SK-N-SH treated with all-trans-retinoic acid at 6 μM for 48 hours (cell line): ENCODE results near the gene RFC3.

ENCODE experiments used
- ARNTL ChIP-seq: fragments of 450-650 bp; formaldehyde crosslinking; IDR thresholded peaks from 2 replicates; pipeline ENCODE4 v1.5.0; 2020; ENCODE audit warnings: low read depth, mild to moderate bottlenecking, moderate library complexity, borderline replicate concordance
- CSDC2 ChIP-seq: fragments of 250-450 bp; sonication (Bioruptor Pico); IDR thresholded peaks from 2 replicates; pipeline ENCODE4 v1.5.0; 2020; ENCODE audit warnings: mild to moderate bottlenecking, moderate library complexity
- GLIS3 ChIP-seq: fragments of 250-450 bp; sonication (Bioruptor Pico); IDR thresholded peaks from 2 replicates; pipeline ENCODE4 v1.5.0; 2020; ENCODE audit warnings: mild to moderate bottlenecking, moderate library complexity
- PPARA ChIP-seq: fragments of 250-450 bp; sonication (Bioruptor Pico); IDR thresholded peaks from 2 replicates; pipeline ENCODE4 v1.5.0; 2020; ENCODE audit warnings: mild to moderate bottlenecking, borderline replicate concordance
- RARB ChIP-seq: fragments of 250-450 bp; sonication (Bioruptor Pico); IDR thresholded peaks from 2 replicates; pipeline ENCODE4 v1.8.0; 2021; ENCODE audit warnings: mild to moderate bottlenecking, moderate library complexity
- SNAI2 ChIP-seq: fragments of 250-450 bp; sonication (Bioruptor Pico); IDR thresholded peaks from 2 replicates; pipeline ENCODE4 v1.5.0; 2020; ENCODE audit warnings: mild to moderate bottlenecking, moderate library complexity
- TCF4 ChIP-seq: fragments of 250-450 bp; sonication (Bioruptor Pico); IDR thresholded peaks from 2 replicates; pipeline ENCODE4 v1.8.0; 2021; ENCODE audit warnings: mild to moderate bottlenecking, moderate library complexity, borderline replicate concordance
- ZC3H10 ChIP-seq: fragments of 250-450 bp; sonication (Bioruptor Pico); IDR thresholded peaks from 2 replicates; pipeline ENCODE4 v1.5.1; 2021; ENCODE audit warnings: mild to moderate bottlenecking, moderate library complexity
- ZFP30 ChIP-seq: fragments of 450-650 bp; formaldehyde crosslinking; IDR thresholded peaks from 2 replicates; pipeline ENCODE4 v1.5.0; 2022; ENCODE audit warnings: mild to moderate bottlenecking, moderate library complexity
- ZNF565 ChIP-seq: fragments of 450-650 bp; formaldehyde crosslinking; conservative IDR thresholded peaks from 2 replicates; pipeline ENCODE4 v1.5.0; 2020; ENCODE audit warnings: low read depth, mild to moderate bottlenecking, moderate library complexity
- ZNF8 ChIP-seq: fragments of 450-650 bp; formaldehyde crosslinking; IDR thresholded peaks from 2 replicates; pipeline ENCODE4 v1.5.0; 2020; ENCODE audit warnings: mild to moderate bottlenecking, moderate library complexity
- TF ChIP-seq, protein P1 (sequence below): fragments of 250-450 bp; sonication (Bioruptor Pico); IDR thresholded peaks from 2 replicates; pipeline ENCODE4 v1.8.0; 2021; ENCODE audit warnings: low read depth, mild to moderate bottlenecking, moderate library complexity, borderline replicate concordance
- TF ChIP-seq, protein P2 (sequence below): fragments of 250-450 bp; sonication (Bioruptor Pico); IDR thresholded peaks from 2 replicates; pipeline ENCODE4 v1.5.0; 2020; ENCODE audit warnings: mild to moderate bottlenecking, moderate library complexity
- TF ChIP-seq, protein P3 (sequence below): fragments of 250-450 bp; sonication (Bioruptor Pico); IDR thresholded peaks from 2 replicates; pipeline ENCODE4 v1.8.0; 2020; ENCODE audit warnings: mild to moderate bottlenecking, moderate library complexity, borderline replicate concordance

DNA sequence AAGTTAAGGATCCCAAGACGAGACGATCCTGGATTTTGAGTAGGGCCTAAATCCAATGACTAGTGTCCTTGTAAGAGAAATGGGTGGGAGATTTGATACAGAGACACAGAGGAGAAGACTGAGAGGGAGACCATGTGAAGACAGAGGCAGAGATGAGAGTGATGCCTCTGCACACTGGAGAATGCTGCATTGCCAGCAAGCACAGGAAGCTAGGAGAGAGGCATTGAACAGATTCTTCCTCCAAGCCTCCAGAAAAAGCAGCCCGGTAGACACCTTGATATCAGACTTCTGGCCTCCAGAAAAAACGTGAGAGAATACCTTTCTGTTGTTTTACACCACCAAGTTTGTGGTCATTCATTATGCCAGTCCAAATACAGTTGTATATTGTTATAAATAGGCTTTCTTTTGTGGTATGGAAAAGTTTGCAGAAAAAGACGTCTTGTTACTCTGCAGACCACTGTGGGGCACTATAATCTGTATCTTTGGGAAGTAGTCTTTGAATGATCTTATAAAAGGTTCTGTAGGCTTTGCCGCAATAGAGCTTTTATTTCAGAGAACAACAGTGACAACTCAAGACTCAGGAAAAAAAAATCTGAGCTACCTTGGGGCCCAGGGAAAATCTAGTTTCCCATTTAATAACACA is 17.9 kb upstream of the RFC3 start:
- TF ChIP-seq CSDC2 (no peak), TCF4 (CRISPR knock-in tag) (no peak), ARNTL (CRISPR knock-in tag) (no peak), GLIS3 (CRISPR knock-in tag) (no peak), ZNF565 (CRISPR knock-in tag) (no peak), RARB (no peak), ZNF8 (no peak), PPARA (no peak), ZC3H10 (no peak), ZFP30 (no peak), SNAI2 (no peak)
- TF ChIP-seq, protein P1, sequence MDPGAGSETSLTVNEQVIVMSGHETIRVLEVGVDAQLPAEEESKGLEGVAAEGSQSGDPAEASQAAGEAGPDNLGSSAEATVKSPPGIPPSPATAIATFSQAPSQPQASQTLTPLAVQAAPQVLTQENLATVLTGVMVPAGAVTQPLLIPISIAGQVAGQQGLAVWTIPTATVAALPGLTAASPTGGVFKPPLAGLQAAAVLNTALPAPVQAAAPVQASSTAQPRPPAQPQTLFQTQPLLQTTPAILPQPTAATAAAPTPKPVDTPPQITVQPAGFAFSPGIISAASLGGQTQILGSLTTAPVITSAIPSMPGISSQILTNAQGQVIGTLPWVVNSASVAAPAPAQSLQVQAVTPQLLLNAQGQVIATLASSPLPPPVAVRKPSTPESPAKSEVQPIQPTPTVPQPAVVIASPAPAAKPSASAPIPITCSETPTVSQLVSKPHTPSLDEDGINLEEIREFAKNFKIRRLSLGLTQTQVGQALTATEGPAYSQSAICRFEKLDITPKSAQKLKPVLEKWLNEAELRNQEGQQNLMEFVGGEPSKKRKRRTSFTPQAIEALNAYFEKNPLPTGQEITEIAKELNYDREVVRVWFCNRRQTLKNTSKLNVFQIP (CRISPR knock-in tag): no peak
- TF ChIP-seq, protein P2, sequence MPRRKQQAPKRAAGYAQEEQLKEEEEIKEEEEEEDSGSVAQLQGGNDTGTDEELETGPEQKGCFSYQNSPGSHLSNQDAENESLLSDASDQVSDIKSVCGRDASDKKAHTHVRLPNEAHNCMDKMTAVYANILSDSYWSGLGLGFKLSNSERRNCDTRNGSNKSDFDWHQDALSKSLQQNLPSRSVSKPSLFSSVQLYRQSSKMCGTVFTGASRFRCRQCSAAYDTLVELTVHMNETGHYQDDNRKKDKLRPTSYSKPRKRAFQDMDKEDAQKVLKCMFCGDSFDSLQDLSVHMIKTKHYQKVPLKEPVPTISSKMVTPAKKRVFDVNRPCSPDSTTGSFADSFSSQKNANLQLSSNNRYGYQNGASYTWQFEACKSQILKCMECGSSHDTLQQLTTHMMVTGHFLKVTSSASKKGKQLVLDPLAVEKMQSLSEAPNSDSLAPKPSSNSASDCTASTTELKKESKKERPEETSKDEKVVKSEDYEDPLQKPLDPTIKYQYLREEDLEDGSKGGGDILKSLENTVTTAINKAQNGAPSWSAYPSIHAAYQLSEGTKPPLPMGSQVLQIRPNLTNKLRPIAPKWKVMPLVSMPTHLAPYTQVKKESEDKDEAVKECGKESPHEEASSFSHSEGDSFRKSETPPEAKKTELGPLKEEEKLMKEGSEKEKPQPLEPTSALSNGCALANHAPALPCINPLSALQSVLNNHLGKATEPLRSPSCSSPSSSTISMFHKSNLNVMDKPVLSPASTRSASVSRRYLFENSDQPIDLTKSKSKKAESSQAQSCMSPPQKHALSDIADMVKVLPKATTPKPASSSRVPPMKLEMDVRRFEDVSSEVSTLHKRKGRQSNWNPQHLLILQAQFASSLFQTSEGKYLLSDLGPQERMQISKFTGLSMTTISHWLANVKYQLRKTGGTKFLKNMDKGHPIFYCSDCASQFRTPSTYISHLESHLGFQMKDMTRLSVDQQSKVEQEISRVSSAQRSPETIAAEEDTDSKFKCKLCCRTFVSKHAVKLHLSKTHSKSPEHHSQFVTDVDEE (CRISPR knock-in tag): no peak
- TF ChIP-seq, protein P3, sequence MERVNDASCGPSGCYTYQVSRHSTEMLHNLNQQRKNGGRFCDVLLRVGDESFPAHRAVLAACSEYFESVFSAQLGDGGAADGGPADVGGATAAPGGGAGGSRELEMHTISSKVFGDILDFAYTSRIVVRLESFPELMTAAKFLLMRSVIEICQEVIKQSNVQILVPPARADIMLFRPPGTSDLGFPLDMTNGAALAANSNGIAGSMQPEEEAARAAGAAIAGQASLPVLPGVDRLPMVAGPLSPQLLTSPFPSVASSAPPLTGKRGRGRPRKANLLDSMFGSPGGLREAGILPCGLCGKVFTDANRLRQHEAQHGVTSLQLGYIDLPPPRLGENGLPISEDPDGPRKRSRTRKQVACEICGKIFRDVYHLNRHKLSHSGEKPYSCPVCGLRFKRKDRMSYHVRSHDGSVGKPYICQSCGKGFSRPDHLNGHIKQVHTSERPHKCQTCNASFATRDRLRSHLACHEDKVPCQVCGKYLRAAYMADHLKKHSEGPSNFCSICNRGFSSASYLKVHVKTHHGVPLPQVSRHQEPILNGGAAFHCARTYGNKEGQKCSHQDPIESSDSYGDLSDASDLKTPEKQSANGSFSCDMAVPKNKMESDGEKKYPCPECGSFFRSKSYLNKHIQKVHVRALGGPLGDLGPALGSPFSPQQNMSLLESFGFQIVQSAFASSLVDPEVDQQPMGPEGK (CRISPR knock-in tag): no peak
